WERI-Rb-1 (cell line): ENCODE measurements around the gene TRPV4.
"Not testable (repeated sequence)": the region's sequence is repeated elsewhere in the genome, so short reads cannot be mapped to it uniquely, and the experiment has no call there.

Source experiments
- DNase-seq: peaks from one replicate; pipeline ENCODE4 v3.0.0-alpha.2; 2020
- H3K27ac ChIP-seq: fragments of 250-450 bp; sonication (Bioruptor Pico); 2 replicates; pipeline ENCODE4 v1.5.1; 2020; ENCODE audit warnings: mild to moderate bottlenecking, moderate library complexity
- H3K27me3 ChIP-seq: fragments of 250-450 bp; sonication (Bioruptor Pico); 2 replicates; pipeline ENCODE4 v1.5.1; 2021; ENCODE audit warnings: mild to moderate bottlenecking, low read depth, moderate library complexity; ENCODE audit not compliant: insufficient read depth, severe bottlenecking
- H3K36me3 ChIP-seq: fragments of 250-450 bp; sonication (Bioruptor Pico); 2 replicates; pipeline ENCODE4 v1.5.1; 2020; ENCODE audit warnings: mild to moderate bottlenecking, moderate library complexity
- H3K4me3 ChIP-seq: 2 replicates; pipeline ENCODE4 v1.5.1; 2011; ENCODE audit warnings: low read depth, mild to moderate bottlenecking, control low read depth, low read length
- H3K9me3 ChIP-seq: fragments of 250-450 bp; sonication (Bioruptor Pico); 2 replicates; pipeline ENCODE4 v1.5.1; 2021; ENCODE audit warnings: mild to moderate bottlenecking, moderate library complexity; ENCODE audit not compliant: severe bottlenecking
- TF ChIP-seq, protein P1 (sequence below): IDR thresholded peaks from 2 replicates; pipeline ENCODE4 v1.5.1; 2011; ENCODE audit warnings: low read depth, mild to moderate bottlenecking, control low read depth, inconsistent platforms, low read length

Gene TRPV4

DNA sequence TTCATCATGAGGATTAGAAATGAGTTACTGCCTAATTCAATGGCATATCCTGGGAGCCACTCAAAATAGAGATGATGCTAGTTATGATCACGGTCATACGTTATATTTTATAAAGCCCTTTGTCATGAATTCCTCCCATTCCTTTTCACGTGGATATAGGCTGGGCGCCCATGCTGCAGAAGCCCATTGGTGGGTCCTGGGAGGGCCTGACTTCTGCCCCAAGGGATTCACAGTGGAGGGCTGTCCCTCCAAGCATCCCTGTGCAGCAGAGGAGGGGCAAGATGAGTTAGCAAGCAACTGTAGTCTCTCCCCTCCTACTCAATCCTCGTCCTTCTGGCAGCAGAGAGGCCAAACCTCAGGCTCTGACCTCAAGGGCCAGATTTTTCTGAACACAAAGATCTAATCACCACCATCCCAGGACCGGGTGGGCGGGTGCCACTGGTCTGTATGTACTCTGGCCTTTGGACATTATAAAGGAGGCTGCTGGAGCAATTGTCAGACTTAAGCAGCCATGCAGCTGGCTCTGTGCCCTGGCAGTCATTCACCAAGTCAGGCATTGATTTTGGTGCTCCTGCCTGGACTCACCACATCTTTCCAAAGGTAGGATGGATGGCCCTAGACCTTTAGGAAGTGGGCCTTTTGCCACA, 38.6 kb upstream of the TRPV4 start:
- Histone ChIP-seq H3K27me3 (no peaks in the 10 kb centered on the region), H3K36me3 (no peaks in the 10 kb centered on the region), H3K4me3 (no peak overlapping the region), H3K9me3 (no peaks in the 10 kb centered on the region), H3K27ac (no peak overlapping the region)
- TF ChIP-seq, protein P1, sequence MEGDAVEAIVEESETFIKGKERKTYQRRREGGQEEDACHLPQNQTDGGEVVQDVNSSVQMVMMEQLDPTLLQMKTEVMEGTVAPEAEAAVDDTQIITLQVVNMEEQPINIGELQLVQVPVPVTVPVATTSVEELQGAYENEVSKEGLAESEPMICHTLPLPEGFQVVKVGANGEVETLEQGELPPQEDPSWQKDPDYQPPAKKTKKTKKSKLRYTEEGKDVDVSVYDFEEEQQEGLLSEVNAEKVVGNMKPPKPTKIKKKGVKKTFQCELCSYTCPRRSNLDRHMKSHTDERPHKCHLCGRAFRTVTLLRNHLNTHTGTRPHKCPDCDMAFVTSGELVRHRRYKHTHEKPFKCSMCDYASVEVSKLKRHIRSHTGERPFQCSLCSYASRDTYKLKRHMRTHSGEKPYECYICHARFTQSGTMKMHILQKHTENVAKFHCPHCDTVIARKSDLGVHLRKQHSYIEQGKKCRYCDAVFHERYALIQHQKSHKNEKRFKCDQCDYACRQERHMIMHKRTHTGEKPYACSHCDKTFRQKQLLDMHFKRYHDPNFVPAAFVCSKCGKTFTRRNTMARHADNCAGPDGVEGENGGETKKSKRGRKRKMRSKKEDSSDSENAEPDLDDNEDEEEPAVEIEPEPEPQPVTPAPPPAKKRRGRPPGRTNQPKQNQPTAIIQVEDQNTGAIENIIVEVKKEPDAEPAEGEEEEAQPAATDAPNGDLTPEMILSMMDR = no peak
- DNase-seq = no peak

DNA sequence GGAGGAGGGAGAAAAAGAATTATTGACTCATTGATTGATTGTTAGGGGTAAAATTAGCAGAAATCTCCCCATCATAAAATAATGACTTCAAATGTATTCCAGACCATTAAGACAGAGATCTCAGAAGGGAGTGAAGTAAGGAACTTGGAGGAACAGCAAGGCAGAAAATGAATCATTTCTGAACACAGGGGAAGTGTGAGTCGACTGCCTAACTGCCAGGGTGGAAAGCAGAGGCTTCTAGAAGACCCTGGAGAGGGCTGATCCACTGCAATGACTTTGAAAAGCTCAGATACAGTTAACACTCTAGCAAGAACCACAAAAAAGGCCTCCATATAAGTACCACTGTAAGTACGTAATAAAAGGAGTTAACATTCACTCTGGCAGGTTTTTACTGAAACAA, 37.5 kb upstream of the TRPV4 start:
- TF ChIP-seq, protein P1 = no peak
- no peaks in the 10 kb centered on the region for H3K9me3 ChIP-seq
- H3K4me3 ChIP-seq = no peak overlapping the region
- H3K36me3 ChIP-seq = no peaks in the 10 kb centered on the region
- DNase-seq = no peak
- no peaks in the 10 kb centered on the region for H3K27me3 ChIP-seq
- H3K27ac ChIP-seq = no peak overlapping the region

DNA sequence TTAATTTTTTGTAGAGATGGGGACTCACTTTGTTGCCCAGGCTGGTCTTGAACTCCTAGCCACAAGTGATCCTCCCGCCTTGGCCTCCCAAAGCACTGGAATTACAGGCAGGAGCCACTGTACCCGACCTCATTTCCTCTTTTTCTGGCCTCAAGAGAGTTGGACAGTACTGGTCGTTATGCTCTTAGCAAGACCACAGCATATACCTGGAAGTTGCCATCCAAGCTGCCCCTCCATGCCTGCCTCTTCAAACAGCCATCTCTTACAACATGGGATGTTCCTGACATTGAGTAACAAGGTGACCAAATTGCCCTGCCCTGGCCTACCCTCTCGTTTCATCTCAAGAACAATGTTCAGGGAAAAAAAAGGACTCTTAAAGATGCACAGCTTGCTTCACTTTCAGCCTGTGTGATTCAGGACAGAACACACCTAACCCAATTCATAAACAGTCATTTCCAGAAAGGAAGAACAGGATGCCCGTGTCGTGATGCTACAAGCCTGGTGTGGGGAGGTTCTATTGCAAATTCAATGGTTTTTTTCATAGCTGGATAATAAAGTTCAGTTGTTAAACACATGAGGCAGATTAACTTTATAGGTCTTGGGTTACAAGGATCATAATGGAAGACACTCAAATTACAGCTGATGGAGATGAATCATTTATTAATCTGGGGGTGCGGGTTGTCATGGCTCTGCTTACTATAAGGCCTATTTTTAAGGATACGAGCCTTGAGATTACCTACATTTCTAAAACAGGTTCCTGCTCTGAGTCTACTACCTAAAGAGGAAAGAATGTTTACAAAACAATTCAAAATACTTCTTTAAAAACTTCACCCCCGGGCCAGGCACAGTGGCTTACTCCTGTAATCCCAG, 35.2 kb upstream of the TRPV4 start:
- H3K27ac ChIP-seq = no peak overlapping the region
- TF ChIP-seq, protein P1 = no peak
- no peaks in the 10 kb centered on the region for H3K27me3 ChIP-seq
- H3K4me3 ChIP-seq = no peak overlapping the region
- no peaks in the 10 kb centered on the region for H3K9me3 ChIP-seq
- no peaks in the 10 kb centered on the region for H3K36me3 ChIP-seq
- DNase-seq = no peak

DNA sequence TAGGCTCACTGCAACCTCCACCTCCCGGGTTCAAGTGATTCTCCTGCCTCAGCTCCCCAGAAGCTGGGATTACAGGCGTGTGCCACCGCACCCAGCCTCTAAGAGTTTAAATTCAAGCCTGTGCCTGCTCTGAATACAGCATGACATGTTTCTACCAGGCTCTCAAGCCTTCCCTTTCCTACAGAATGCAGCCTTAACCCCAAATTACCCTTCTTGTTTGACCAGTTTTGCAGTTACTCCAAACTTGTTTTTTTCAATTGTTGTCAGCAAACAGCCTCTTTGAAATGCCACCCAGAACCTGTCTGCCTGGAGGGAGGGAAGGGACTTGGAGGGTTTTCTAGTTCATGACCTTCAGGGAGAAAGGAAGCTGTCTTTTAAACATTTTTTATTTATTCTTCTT, 31.7 kb upstream of the TRPV4 start:
- Histone ChIP-seq H3K27ac (no peak overlapping the region), H3K27me3 (no peaks in the 10 kb centered on the region), H3K36me3 (no peaks in the 10 kb centered on the region), H3K4me3 (no peak overlapping the region), H3K9me3 (no peaks in the 10 kb centered on the region)
- TF ChIP-seq, protein P1 = no peak
- no peak for DNase-seq

DNA sequence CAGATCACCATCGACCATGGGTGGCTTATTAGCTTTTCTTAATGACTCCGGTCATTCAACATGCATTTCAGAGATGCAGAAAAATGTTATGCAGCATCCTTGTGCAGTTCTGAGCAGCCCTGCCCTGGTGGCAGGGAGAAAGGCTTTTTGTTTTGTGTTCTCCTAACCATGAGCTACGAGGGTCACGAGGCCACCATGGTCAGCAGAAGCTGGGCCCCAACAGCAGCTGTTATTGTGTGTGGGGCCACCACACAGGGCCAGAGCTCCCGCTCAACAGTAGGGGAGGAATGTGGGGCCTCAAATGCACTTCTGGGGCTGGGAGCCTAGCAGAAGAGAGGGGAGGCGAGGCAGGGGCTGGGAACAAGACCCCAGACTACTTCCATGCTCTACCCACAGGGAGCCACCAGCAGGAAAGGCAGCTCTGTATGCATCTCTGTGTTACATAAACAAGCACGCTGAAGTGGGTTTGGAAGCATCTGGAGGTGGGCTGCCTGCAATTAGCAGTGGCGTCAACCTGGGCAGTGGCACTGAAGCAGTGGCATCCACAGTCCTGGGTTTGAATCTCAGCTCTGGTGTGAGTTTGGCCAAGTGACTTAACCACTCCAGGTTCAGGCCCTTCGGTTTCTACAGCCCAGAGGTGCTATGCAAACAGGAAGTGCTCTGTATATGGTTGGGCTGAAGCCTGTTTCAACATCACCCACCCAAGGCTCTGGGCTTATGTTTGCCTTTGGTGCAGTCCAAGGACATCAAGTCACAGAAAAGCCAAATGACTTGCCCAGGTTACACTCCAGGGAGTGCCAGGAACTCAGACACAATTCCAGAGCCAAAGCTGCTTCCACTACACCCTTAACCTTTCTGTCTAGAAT, 30.9 kb upstream of the TRPV4 start:
- Histone ChIP-seq H3K27ac (no peak overlapping the region), H3K36me3 (no peaks in the 10 kb centered on the region), H3K9me3 (no peaks in the 10 kb centered on the region), H3K27me3 (no peaks in the 10 kb centered on the region), H3K4me3 (no peak overlapping the region)
- TF ChIP-seq, protein P1 = no peak
- no peak for DNase-seq

DNA sequence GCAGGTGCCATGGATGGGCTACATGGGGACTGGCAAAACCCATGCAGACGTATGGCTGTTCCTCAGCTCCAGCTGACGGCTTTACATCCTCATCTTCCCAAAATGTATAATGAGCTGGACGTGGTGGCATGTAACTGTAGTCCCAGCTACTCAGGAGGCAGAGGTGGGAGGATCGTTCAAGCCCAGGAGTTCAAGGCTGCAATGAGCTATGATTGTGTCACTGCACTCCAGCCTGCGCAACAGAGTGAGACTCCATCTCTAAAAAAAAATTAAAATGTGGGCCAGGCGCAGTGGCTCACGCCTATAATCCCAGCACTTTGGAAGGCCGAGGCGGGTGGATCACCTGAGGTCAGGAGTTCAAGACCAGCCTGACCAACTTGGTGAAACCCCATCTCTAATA, 29.3 kb upstream of the TRPV4 start:
- not testable (repeated sequence) for H3K27me3 ChIP-seq, H3K4me3 ChIP-seq, H3K27ac ChIP-seq, DNase-seq, H3K36me3 ChIP-seq, H3K9me3 ChIP-seq
